HepG2 (cell line): Measurements from ENCODE around the gene PNPLA2. TPM values are rescaled to one million over a fixed set of nuclear protein-coding genes. Genes with fewer than 3 reads are reported as not detected.

Experiments
- CENPX ChIP-seq: sonication (generic); formaldehyde crosslinking; IDR thresholded peaks from 2 replicates; pipeline ENCODE4 v1.9.0; 2021; ENCODE audit warnings: mild to moderate bottlenecking, missing genetic modification reagents, moderate library complexity
- FOXC1 ChIP-seq: sonication (generic); formaldehyde crosslinking; IDR thresholded peaks from 2 replicates; pipeline ENCODE4 v1.8.0; 2022; ENCODE audit warnings: mild to moderate bottlenecking, missing genetic modification reagents, borderline replicate concordance
- NFE2L1 ChIP-seq: sonication (generic); formaldehyde crosslinking; IDR thresholded peaks from 2 replicates; pipeline ENCODE4 v1.4.0; 2020; ENCODE audit warnings: missing genetic modification reagents, mild to moderate bottlenecking, borderline replicate concordance
- NFYC ChIP-seq: IDR thresholded peaks from 2 replicates; pipeline ENCODE4 v1.6.1; 2016; ENCODE audit warnings: missing genetic modification reagents, missing compliant biosample characterization
- RCOR2 ChIP-seq: IDR thresholded peaks from 2 replicates; pipeline ENCODE4 v1.6.1; 2016; ENCODE audit warnings: missing biosample characterization, missing genetic modification reagents
- TAF1 ChIP-seq: sonication (generic); formaldehyde crosslinking; IDR thresholded peaks from 2 replicates; pipeline ENCODE4 v1.4.0; 2020; ENCODE audit warnings: missing genetic modification reagents
- ZBTB20 ChIP-seq: sonication (generic); formaldehyde crosslinking; IDR thresholded peaks from 2 replicates; pipeline ENCODE4 v1.8.1; 2023; ENCODE audit warnings: missing genetic modification reagents, low read depth, mild to moderate bottlenecking, borderline replicate concordance
- ZNF546 ChIP-seq: sonication (generic); formaldehyde crosslinking; conservative IDR thresholded peaks from 2 replicates; pipeline ENCODE4 v1.8.1; 2023; ENCODE audit warnings: mild to moderate bottlenecking, missing genetic modification reagents
- ZNF547 ChIP-seq: sonication (generic); formaldehyde crosslinking; IDR thresholded peaks from 2 replicates; pipeline ENCODE4 v1.5.1; 2020; ENCODE audit warnings: mild to moderate bottlenecking, missing genetic modification reagents
- ZNF615 ChIP-seq: sonication (generic); formaldehyde crosslinking; IDR thresholded peaks from 2 replicates; pipeline ENCODE4 v1.5.0; 2020; ENCODE audit warnings: mild to moderate bottlenecking, missing genetic modification reagents, borderline replicate concordance
- ZSCAN12 ChIP-seq: sonication (generic); formaldehyde crosslinking; IDR thresholded peaks from 2 replicates; pipeline ENCODE4 v1.9.0; 2021; ENCODE audit warnings: mild to moderate bottlenecking, missing genetic modification reagents
- ZSCAN20 ChIP-seq: sonication (generic); formaldehyde crosslinking; IDR thresholded peaks from 2 replicates; pipeline ENCODE4 v1.4.0; 2020; ENCODE audit warnings: missing genetic modification reagents, mild to moderate bottlenecking, borderline replicate concordance
- ZSCAN31 ChIP-seq: sonication (generic); formaldehyde crosslinking; IDR thresholded peaks from 2 replicates; pipeline ENCODE4 v1.5.0; 2020; ENCODE audit warnings: low read depth, mild to moderate bottlenecking, missing genetic modification reagents
- polyA plus RNA-seq, 8 experiments: library from polyadenylated mRNA; depleted of rRNA in 3 of 8; stranded (reverse) in 7 of 8; unstranded in 1 of 8; fragments of >200 nt; fragmentation: Illumina TruSeq in 4 of 8; extraction: Trizol in 4 of 8; gene quantifications; 2 replicates each; pipeline versions ENCODE4 v1.2.1 to v1.2.3, GENCODE V29; 2011 to 2016; ENCODE audit warnings: low read depth in 4 of 8, missing spikeins in 1 of 8, mixed read lengths in 1 of 8; ENCODE audit not compliant: insufficient read depth in 1 of 8
- total RNA-seq, 5 experiments: library from RNA; depleted of rRNA; stranded (reverse); fragments of >200 nt; fragmentation: Illumina TruSeq; extraction: Trizol; gene quantifications; 2 replicates each; pipeline ENCODE4 v1.2.3, GENCODE V29; 2016; ENCODE audit warnings: low read depth in 1 of 5
- TF ChIP-seq, protein P1 (sequence below): sonication (generic); formaldehyde crosslinking; IDR thresholded peaks from 2 replicates; pipeline ENCODE4 v1.4.0; 2020; ENCODE audit warnings: missing genetic modification reagents, mild to moderate bottlenecking, borderline replicate concordance
- TF ChIP-seq, protein P2 (sequence below): IDR thresholded peaks from 2 replicates; pipeline ENCODE4 v1.6.1; 2016; ENCODE audit warnings: low read depth, control low read depth
- TF ChIP-seq, protein P3 (sequence below): IDR thresholded peaks from 2 replicates; pipeline ENCODE4 v1.6.1; 2012; ENCODE audit warnings: low read depth, low read length, improper control_type of control experiment
- TF ChIP-seq, protein P4 (sequence below): sonication (generic); formaldehyde crosslinking; IDR thresholded peaks from 2 replicates; pipeline ENCODE4 v1.5.1; 2020; ENCODE audit warnings: missing genetic modification reagents, mild to moderate bottlenecking, borderline replicate concordance
- TF ChIP-seq, protein P5 (sequence below): sonication (generic); formaldehyde crosslinking; IDR thresholded peaks from 2 replicates; pipeline ENCODE4 v1.5.1; 2020; ENCODE audit warnings: mild to moderate bottlenecking, moderate library complexity, missing genetic modification reagents

PNPLA2 gene
- total and polyA plus RNA-seq, 2 of the 13 experiments (the other 11 are each of a cell fraction or from before 2014, with no cell fraction given) = 10.5 to 43.2 TPM

DNA sequence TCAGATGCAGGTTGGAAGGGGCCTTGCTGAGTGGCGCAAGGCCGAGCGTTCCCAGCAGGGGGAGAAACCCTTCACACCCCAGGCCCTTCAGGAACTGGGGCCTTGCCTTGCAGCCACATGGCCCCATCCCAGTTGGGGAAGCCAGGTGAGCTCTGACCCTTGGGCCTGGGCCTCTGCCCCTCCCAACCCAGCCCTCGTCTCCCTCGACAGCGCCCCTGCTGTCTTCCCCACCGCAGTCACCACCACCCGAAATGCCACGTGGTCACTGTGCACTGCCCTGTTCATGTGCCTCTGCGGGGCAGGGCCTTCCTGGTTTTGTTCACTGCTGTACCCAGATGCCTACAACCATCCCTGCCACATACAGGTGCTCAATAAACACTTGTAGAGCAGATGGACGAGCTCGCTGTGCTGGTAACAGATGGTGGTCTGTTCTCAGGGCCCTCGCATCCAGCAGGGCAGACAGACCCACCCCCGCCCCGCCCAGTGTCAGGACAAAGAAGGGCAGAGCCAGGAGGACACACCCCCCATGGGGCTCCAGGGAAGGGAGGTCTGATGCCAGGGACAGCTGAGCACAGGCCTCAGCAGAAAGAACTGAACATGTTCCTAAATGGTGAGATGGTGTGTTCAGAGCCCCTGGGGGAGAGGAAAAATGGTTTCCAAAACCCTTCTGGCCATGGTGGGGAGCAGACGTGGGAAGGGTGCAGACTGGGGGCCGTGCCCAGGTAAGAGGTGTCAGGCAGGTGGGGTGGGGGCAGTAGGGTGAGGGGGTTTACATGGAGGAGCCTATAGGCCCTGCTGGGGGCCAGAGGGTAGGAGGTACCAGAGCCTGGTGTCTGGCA, 19.9 kb downstream of the PNPLA2 start (continued):
- TF ChIP-seq, protein P1, sequence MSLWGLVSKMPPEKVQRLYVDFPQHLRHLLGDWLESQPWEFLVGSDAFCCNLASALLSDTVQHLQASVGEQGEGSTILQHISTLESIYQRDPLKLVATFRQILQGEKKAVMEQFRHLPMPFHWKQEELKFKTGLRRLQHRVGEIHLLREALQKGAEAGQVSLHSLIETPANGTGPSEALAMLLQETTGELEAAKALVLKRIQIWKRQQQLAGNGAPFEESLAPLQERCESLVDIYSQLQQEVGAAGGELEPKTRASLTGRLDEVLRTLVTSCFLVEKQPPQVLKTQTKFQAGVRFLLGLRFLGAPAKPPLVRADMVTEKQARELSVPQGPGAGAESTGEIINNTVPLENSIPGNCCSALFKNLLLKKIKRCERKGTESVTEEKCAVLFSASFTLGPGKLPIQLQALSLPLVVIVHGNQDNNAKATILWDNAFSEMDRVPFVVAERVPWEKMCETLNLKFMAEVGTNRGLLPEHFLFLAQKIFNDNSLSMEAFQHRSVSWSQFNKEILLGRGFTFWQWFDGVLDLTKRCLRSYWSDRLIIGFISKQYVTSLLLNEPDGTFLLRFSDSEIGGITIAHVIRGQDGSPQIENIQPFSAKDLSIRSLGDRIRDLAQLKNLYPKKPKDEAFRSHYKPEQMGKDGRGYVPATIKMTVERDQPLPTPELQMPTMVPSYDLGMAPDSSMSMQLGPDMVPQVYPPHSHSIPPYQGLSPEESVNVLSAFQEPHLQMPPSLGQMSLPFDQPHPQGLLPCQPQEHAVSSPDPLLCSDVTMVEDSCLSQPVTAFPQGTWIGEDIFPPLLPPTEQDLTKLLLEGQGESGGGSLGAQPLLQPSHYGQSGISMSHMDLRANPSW (CRISPR knock-in tag) = no peak
- TF ChIP-seq NFE2L1 (CRISPR knock-in tag) = no peak
- TF ChIP-seq CENPX (CRISPR knock-in tag) = no peak
- peak; percentile 79 for TF ChIP-seq ZSCAN31 (CRISPR knock-in tag)
- peak; percentile 48; the same call in 1 of the 2 replicates for TF ChIP-seq FOXC1 (CRISPR knock-in tag)
- TF ChIP-seq, protein P2, sequence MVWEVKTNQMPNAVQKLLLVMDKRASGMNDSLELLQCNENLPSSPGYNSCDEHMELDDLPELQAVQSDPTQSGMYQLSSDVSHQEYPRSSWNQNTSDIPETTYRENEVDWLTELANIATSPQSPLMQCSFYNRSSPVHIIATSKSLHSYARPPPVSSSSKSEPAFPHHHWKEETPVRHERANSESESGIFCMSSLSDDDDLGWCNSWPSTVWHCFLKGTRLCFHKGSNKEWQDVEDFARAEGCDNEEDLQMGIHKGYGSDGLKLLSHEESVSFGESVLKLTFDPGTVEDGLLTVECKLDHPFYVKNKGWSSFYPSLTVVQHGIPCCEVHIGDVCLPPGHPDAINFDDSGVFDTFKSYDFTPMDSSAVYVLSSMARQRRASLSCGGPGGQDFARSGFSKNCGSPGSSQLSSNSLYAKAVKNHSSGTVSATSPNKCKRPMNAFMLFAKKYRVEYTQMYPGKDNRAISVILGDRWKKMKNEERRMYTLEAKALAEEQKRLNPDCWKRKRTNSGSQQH (CRISPR knock-in tag) = no peak
- no peak for TF ChIP-seq TAF1 (CRISPR knock-in tag)
- no peak for TF ChIP-seq ZSCAN20 (CRISPR knock-in tag)
- TF ChIP-seq ZNF615 (CRISPR knock-in tag) = no peak
- TF ChIP-seq ZSCAN12 (CRISPR knock-in tag) = no peak
- no peak; the same call in 1 of the 2 replicates for TF ChIP-seq ZNF547
- TF ChIP-seq, protein P3, sequence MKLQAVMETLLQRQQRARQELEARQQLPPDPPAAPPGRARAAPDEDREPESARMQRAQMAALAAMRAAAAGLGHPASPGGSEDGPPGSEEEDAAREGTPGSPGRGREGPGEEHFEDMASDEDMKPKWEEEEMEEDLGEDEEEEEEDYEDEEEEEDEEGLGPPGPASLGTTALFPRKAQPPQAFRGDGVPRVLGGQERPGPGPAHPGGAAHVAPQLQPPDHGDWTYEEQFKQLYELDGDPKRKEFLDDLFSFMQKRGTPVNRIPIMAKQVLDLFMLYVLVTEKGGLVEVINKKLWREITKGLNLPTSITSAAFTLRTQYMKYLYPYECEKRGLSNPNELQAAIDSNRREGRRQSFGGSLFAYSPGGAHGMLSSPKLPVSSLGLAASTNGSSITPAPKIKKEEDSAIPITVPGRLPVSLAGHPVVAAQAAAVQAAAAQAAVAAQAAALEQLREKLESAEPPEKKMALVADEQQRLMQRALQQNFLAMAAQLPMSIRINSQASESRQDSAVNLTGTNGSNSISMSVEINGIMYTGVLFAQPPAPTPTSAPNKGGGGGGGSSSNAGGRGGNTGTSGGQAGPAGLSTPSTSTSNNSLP = no peak
- TF ChIP-seq, protein P4, sequence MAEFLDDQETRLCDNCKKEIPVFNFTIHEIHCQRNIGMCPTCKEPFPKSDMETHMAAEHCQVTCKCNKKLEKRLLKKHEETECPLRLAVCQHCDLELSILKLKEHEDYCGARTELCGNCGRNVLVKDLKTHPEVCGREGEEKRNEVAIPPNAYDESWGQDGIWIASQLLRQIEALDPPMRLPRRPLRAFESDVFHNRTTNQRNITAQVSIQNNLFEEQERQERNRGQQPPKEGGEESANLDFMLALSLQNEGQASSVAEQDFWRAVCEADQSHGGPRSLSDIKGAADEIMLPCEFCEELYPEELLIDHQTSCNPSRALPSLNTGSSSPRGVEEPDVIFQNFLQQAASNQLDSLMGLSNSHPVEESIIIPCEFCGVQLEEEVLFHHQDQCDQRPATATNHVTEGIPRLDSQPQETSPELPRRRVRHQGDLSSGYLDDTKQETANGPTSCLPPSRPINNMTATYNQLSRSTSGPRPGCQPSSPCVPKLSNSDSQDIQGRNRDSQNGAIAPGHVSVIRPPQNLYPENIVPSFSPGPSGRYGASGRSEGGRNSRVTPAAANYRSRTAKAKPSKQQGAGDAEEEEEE = no peak
- TF ChIP-seq ZNF546 = no peak
- no peak for TF ChIP-seq RCOR2
- TF ChIP-seq, protein P5, sequence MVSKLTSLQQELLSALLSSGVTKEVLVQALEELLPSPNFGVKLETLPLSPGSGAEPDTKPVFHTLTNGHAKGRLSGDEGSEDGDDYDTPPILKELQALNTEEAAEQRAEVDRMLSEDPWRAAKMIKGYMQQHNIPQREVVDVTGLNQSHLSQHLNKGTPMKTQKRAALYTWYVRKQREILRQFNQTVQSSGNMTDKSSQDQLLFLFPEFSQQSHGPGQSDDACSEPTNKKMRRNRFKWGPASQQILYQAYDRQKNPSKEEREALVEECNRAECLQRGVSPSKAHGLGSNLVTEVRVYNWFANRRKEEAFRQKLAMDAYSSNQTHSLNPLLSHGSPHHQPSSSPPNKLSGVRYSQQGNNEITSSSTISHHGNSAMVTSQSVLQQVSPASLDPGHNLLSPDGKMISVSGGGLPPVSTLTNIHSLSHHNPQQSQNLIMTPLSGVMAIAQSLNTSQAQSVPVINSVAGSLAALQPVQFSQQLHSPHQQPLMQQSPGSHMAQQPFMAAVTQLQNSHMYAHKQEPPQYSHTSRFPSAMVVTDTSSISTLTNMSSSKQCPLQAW (CRISPR knock-in tag) = no peak
- TF ChIP-seq NFYC (CRISPR knock-in tag) = peak; percentile 32; the same call in 1 of the 2 replicates
- TF ChIP-seq ZBTB20 (CRISPR knock-in tag) = peak; percentile 60; the same call in 1 of the 2 replicates
